ENCODE measurements around the gene JAKMIP3.

JAKMIP3 gene

DNA sequence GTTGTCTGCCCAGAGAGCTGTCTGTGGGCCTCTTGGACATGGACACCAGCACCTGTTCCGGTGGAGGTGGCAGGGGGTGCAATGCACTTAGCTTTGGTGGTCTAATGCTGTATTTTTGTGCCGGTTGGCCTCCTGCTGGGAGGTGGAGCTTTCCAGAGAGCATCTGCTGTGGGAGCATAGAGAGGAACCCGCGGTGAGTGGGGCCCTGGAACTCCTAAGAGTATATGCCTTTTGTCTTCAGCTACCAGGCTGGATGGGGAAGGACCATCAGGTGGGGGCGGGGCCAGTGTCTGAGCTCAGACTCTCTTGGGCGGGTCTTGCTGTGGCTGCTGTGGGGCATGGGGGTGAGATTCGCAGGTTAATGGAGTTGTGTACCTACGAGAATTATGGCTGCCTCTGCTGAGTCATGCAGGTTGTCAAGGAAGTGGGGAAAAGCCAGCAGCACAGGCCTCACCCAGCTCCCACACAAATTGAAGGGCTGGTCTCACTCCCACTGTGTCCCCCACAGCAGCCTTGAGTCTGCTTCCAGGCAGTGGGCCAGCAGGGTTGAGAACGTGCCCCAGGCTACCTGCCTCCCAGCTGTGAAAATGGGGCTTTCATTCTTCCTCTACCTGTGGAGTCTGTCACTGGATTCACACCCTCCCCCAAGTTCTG, 29.0 kb downstream of the JAKMIP3 start:
- H3K27ac Mint-ChIP-seq = no peak overlapping the region
- no peak overlapping the region for H3K4me3 Mint-ChIP-seq
- H3K27me3 Mint-ChIP-seq (ENCODE audit: low read depth) = peaks cover 26% of the 10 kb centered on the region
- H3K36me3 Mint-ChIP-seq (ENCODE audit: low read depth) = no peaks in the 10 kb centered on the region
- H3K4me1 Mint-ChIP-seq = no peaks in the 10 kb centered on the region
- peaks cover 25% of the 10 kb centered on the region for H3K9me3 Mint-ChIP-seq
- TF ChIP-seq, protein P1, sequence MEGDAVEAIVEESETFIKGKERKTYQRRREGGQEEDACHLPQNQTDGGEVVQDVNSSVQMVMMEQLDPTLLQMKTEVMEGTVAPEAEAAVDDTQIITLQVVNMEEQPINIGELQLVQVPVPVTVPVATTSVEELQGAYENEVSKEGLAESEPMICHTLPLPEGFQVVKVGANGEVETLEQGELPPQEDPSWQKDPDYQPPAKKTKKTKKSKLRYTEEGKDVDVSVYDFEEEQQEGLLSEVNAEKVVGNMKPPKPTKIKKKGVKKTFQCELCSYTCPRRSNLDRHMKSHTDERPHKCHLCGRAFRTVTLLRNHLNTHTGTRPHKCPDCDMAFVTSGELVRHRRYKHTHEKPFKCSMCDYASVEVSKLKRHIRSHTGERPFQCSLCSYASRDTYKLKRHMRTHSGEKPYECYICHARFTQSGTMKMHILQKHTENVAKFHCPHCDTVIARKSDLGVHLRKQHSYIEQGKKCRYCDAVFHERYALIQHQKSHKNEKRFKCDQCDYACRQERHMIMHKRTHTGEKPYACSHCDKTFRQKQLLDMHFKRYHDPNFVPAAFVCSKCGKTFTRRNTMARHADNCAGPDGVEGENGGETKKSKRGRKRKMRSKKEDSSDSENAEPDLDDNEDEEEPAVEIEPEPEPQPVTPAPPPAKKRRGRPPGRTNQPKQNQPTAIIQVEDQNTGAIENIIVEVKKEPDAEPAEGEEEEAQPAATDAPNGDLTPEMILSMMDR (IDR thresholded peaks at IDR 0.05; ENCODE audit: unreplicated experiment in 3 of 3) = no peak

DNA sequence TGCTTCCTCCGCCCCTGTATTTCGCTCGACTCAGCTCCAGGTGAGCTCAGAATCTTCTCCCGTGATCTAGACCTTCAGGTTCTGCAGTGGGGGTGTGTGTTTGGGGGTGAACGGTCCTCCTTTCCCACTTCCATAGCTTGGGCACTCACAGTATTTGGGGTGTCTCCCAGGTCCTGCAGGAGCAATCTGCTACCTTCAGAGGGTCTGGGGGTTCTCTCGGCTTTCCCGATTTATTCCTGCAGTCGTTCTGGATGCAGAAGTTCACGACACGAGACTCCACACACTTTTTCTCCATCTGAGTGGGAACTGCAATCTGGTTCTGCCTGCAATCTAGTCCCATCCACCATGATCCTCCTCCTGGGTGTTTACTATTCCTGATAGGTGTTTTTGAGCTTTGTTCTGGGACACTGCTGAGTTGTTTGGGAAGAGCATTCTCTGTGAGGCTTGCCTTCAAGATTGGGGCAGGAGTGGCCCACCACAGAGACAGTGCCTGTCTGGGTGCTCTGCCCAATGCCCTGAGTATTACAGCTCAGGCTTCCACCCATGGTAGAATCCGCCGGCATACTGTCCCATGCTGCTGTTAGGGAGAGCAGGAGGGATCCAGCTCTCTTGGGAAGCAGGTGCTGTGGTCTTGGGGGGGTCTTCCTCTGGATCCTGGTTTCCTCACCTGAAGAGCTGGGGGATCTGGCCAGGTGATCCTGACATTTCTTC, 29.8 kb downstream of the JAKMIP3 start:
- Mint-ChIP-seq H3K4me3 (no peak overlapping the region), H3K9me3 (peaks cover 25% of the 10 kb centered on the region), H3K27ac (no peak overlapping the region), H3K4me1 (no peaks in the 10 kb centered on the region), H3K36me3 (ENCODE audit: low read depth) (no peaks in the 10 kb centered on the region), H3K27me3 (ENCODE audit: low read depth) (peaks cover 26% of the 10 kb centered on the region)
- TF ChIP-seq, protein P1 (IDR thresholded peaks at IDR 0.05; ENCODE audit: unreplicated experiment in 3 of 3) = no peak

DNA sequence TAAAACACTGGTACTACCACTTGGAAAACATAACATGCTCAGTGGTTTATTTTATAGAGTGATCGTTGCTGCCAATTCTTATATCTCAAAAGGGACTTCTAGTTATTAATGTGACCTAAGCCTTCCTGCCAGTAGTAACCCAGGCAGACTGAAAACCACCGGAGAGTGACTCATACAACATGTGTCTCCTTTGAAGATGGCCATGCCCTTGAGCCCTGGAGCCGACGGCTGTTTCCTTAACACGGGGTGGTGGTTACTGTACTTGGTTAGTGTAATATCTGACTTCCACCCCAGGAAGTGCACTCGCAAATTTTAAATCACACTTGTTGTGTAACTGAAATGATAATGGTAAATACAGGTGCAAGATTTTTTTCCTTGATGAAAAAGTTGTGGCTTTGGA, 30.5 kb downstream of the JAKMIP3 start:
- Mint-ChIP-seq H3K36me3 (ENCODE audit: low read depth) (no peaks in the 10 kb centered on the region), H3K27me3 (ENCODE audit: low read depth) (peaks cover 27% of the 10 kb centered on the region), H3K27ac (no peak overlapping the region), H3K4me1 (no peaks in the 10 kb centered on the region), H3K9me3 (peaks cover 18% of the 10 kb centered on the region), H3K4me3 (no peak overlapping the region)
- TF ChIP-seq, protein P1 (IDR thresholded peaks at IDR 0.05; ENCODE audit: unreplicated experiment in 3 of 3) = no peak

DNA sequence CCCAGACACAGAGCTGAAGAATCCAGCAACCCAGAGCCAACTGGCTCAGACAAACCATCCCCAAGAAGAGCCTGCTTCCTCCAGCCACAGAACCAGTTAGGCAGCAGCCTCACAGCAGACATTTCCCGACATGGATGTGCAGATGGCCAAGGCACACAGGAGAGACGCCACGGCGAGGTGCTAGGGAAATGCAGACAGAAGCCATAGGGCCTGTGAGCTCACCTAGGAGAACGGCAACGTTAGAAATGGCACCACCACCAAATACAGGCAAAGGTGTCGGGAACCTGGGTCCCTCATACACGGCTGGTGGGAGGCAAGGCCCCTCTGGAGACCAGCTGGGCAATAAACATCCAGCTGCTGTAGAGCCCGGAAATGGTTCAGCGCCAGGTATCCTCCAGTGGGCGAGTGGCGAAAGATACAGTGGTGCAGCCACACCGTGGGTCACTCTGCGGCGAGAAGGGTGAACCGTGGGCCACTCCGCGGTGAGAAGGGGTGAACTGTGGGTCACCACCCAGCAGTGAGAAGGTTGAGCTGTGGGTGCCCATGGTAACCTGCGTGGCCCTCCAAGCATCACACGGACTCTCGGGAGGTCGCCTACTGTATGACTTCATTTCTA, 31.2 kb downstream of the JAKMIP3 start:
- peaks cover 34% of the 10 kb centered on the region for H3K27me3 Mint-ChIP-seq (ENCODE audit: low read depth)
- H3K4me3 Mint-ChIP-seq = no peak overlapping the region
- TF ChIP-seq, protein P1 (IDR thresholded peaks at IDR 0.05; ENCODE audit: unreplicated experiment in 3 of 3) = no peak
- H3K27ac Mint-ChIP-seq = no peak overlapping the region
- no peaks in the 10 kb centered on the region for H3K4me1 Mint-ChIP-seq
- no peaks in the 10 kb centered on the region for H3K36me3 Mint-ChIP-seq (ENCODE audit: low read depth)
- H3K9me3 Mint-ChIP-seq = peaks cover 18% of the 10 kb centered on the region

DNA sequence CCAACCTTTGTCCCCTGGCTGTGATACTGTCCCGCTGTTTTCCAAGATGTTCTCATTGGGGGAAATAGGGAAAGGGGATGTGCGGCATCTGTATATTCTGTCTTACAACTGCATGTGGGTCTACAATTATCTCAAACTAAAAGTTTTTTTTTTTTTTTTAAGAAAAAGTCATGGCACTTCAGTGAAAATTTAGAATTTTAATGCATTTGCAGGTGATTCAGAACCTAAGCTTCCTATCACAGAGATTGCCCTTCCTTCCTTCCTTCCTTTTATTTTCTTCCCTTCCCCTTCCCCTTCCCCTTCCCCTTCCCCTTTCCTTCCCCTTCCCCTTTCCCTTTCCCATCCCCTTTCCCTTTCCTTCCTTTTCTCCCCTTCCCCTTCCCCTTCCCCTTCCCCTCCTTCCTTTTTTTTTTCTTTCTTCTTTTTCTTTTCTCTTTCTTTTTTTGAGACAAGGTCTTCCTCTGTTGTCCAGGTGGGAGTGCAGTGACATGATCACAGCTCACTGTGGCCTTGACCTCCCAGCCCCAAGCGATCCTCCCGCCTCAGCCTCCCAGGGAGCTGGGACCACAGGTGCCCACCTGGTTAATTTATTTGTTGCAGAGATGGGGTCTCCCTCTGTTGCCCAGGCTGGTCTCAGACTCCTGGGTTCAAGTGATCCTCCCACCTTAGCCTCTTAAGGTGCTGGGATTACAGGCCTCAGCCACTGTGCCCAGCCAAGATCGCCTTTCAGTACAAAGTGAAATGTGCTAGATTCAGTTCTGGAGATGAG, 32.0 kb downstream of the JAKMIP3 start:
- Mint-ChIP-seq H3K27ac (no peak overlapping the region), H3K36me3 (ENCODE audit: low read depth) (no peaks in the 10 kb centered on the region), H3K27me3 (ENCODE audit: low read depth) (peaks cover 34% of the 10 kb centered on the region), H3K4me3 (no peak overlapping the region), H3K9me3 (peaks cover 13% of the 10 kb centered on the region), H3K4me1 (no peaks in the 10 kb centered on the region)
- TF ChIP-seq, protein P1 (IDR thresholded peaks at IDR 0.05; ENCODE audit: unreplicated experiment in 3 of 3) = no peak

All from nephron (organoid).